ENCODE results near the gene NRBP1.
A peak's percentile ranks its signal among the peaks of the same experiment; 100 is the strongest.
"Not testable (repeated sequence)": the region's sequence is repeated elsewhere in the genome, so short reads cannot be mapped to it uniquely, and the experiment has no call there.

Gene NRBP1

GRCh38 chr2:27421660-27422250 is 6.7 kb upstream of the NRBP1 start:
- Histone ChIP-seq H3K9me3 (no peaks in the 10 kb centered on the region), H3K27ac (no peak overlapping the region), H3K36me3 (no peaks in the 10 kb centered on the region), H3K9ac (no peak overlapping the region), H4K20me1 (no peaks in the 10 kb centered on the region), H3K4me3 (no peak overlapping the region), H3K4me2 (no peak overlapping the region), H3K4me1 (peaks cover 9% of the 10 kb centered on the region), H3K27me3 (no peaks in the 10 kb centered on the region)
- TF ChIP-seq Cebpa-rat (IDR thresholded peaks at IDR 0.05): no peak

DNA sequence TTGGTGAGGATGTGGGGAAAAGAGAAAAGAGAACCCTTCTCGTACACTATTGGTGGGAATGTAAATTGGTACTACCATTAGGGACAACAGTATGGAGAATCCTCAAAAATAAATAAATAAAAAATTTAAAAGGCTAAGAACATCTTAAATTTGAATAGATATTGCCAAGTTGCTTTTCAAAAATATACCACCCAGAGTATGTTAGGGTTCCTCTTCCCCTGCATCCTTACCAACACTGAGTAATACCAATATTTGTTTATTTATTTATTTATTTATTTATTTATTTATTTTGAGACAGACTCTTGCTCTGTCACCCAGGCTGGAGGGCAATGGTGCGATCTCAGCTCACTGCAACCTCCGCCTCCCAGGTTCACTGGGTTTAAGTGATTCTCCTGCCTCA is 5.5 kb upstream of the NRBP1 start:
- Histone ChIP-seq H3K36me3 (no peaks in the 10 kb centered on the region), H3K4me3 (no peak overlapping the region), H4K20me1 (no peaks in the 10 kb centered on the region), H3K4me1 (peaks cover 19% of the 10 kb centered on the region), H3K4me2 (no peak overlapping the region), H3K9ac (no peak overlapping the region), H3K27ac (no peak overlapping the region), H3K27me3 (no peaks in the 10 kb centered on the region), H3K9me3 (no peaks in the 10 kb centered on the region)
- TF ChIP-seq Cebpa-rat (IDR thresholded peaks at IDR 0.05): no peak

GRCh38 chr2:27425039-27425438 is 3.4 kb upstream of the NRBP1 start:
- Histone ChIP-seq H4K20me1 (peaks cover 12% of the 10 kb centered on the region), H3K4me1 (peaks cover 26% of the 10 kb centered on the region)
- not testable (repeated sequence) for H3K27me3 ChIP-seq, H3K9ac ChIP-seq, H3K27ac ChIP-seq, H3K4me2 ChIP-seq, H3K4me3 ChIP-seq, H3K9me3 ChIP-seq, H3K36me3 ChIP-seq

GRCh38 chr2:27427863-27428212 is 593 bp upstream of the NRBP1 start:
- peaks cover 42% of the 10 kb centered on the region for H3K4me1 ChIP-seq

GRCh38 chr2:27428978-27429541 is 629 bp downstream of the NRBP1 start:
- Histone ChIP-seq H3K27ac (peak overlapping the region; percentile 95), H3K9me3 (no peaks in the 10 kb centered on the region), H3K27me3 (no peaks in the 10 kb centered on the region), H3K4me2 (peak overlapping the region; percentile 86), H3K4me3 (peak overlapping the region; percentile 95), H3K36me3 (peaks cover 26% of the 10 kb centered on the region), H3K4me1 (peaks cover 42% of the 10 kb centered on the region), H4K20me1 (peaks cover 52% of the 10 kb centered on the region), H3K9ac (peak overlapping the region; percentile 92)
- no peak for TF ChIP-seq Cebpa-rat (IDR thresholded peaks at IDR 0.05)

More at GRCh38 chr2:27427863-27428212, 593 bp upstream of the NRBP1 start:
- no peaks in the 10 kb centered on the region for H3K9me3 ChIP-seq
- H4K20me1 ChIP-seq: peaks cover 40% of the 10 kb centered on the region
- peak overlapping the region; percentile 86 for H3K4me2 ChIP-seq
- no peak for TF ChIP-seq Cebpa-rat (IDR thresholded peaks at IDR 0.05)
- peak overlapping the region; percentile 95 for H3K4me3 ChIP-seq
- H3K9ac ChIP-seq: peak overlapping the region; percentile 92
- no peaks in the 10 kb centered on the region for H3K27me3 ChIP-seq
- H3K27ac ChIP-seq: peak overlapping the region; percentile 95
- peaks cover 14% of the 10 kb centered on the region for H3K36me3 ChIP-seq

GRCh38 chr2:27431395-27431794 is 3.0 kb downstream of the NRBP1 start:
- no peak overlapping the region for H3K27ac ChIP-seq
- H3K4me3 ChIP-seq: no peak overlapping the region
- H3K9ac ChIP-seq: no peak overlapping the region
- H3K4me2 ChIP-seq: peak overlapping the region; percentile 85; the same call in 1 of the 2 replicates
- no peak for TF ChIP-seq Cebpa-rat (IDR thresholded peaks at IDR 0.05)
- H3K27me3 ChIP-seq: no peaks in the 10 kb centered on the region
- peaks cover 70% of the 10 kb centered on the region for H4K20me1 ChIP-seq
- no peaks in the 10 kb centered on the region for H3K9me3 ChIP-seq
- H3K4me1 ChIP-seq: peaks cover 37% of the 10 kb centered on the region
- peaks cover 49% of the 10 kb centered on the region for H3K36me3 ChIP-seq

DNA sequence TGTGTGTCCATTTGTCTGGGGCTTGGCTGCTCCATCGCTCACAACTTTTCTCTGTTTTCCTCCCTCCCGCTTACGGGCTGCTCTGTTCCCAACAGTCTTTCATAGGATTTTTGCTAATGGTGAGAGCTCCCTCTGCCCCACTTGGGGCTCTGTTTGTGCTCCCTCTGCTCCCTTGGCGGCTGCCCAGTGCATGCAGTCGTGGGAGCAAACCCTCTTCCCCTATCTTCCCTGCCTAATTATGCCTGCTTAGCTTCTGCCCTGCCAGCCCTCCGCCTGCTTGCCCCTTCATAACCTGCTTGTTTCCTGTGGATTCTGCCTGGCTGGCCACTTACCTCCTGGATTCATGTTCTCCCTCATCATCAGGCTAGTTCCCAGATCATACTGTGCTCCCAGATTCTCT is 7.2 kb downstream of the NRBP1 start:
- no peaks in the 10 kb centered on the region for H3K9me3 ChIP-seq
- H3K4me3 ChIP-seq: no peak overlapping the region
- H4K20me1 ChIP-seq: peaks cover 71% of the 10 kb centered on the region
- H3K27ac ChIP-seq: no peak overlapping the region
- no peak overlapping the region for H3K9ac ChIP-seq
- H3K27me3 ChIP-seq: no peaks in the 10 kb centered on the region
- no peak overlapping the region for H3K4me2 ChIP-seq
- peaks cover 92% of the 10 kb centered on the region for H3K36me3 ChIP-seq
- H3K4me1 ChIP-seq: peaks cover 11% of the 10 kb centered on the region
- no peak for TF ChIP-seq Cebpa-rat (IDR thresholded peaks at IDR 0.05)

- no peaks in the 10 kb centered on the region for H3K27me3 ChIP-seq
- H4K20me1 ChIP-seq: peaks cover 33% of the 10 kb centered on the region
- no peak overlapping the region for H3K4me3 ChIP-seq
- no peak overlapping the region for H3K9ac ChIP-seq
- TF ChIP-seq Cebpa-rat (IDR thresholded peaks at IDR 0.05): no peak
- peaks cover 9% of the 10 kb centered on the region for H3K4me1 ChIP-seq
- H3K4me2 ChIP-seq: no peak overlapping the region
- H3K36me3 ChIP-seq: peaks cover 100% of the 10 kb centered on the region
- no peaks in the 10 kb centered on the region for H3K9me3 ChIP-seq
- H3K27ac ChIP-seq: no peak overlapping the region
Observed at GRCh38 chr2:27441226-27441926, 12.9 kb downstream of the NRBP1 start.

DNA sequence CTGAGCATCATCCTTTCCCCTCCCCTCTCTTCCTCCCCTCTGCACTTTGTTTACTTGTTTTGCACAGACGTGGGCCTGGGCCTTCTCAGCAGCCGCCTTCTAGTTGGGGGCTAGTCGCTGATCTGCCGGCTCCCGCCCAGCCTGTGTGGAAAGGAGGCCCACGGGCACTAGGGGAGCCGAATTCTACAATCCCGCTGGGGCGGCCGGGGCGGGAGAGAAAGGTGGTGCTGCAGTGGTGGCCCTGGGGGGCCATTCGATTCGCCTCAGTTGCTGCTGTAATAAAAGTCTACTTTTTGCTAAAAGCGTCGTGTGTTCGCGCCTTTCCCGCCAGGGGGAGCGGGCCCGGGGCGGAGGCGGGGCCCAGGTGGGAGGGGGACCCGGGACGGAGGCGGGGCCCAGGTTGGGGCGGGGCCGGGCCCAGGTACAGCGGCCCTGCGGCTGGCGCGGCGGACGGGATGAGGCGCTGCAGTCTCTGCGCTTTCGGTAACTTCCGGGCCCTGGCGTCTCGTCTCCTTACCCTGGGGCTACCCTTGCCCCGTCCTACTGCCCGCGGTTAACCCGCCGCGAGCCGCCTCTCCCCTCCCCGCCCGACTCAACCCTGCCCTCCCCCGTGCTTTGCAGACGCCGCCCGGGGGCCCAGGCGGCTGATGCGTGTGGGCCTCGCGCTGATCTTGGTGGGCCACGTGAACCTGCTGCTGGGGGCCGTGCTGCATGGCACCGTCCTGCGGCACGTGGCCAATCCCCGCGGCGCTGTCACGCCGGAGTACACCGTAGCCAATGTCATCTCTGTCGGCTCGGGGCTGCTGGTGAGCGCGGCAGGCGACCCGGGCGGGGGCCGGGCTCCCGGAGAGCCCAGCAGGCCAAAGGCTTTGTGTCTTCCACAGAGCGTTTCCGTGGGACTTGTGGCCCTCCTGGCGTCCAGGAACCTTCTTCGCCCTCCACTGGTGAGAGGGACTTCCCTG is 13.8 kb downstream of the NRBP1 start, which contains the start of gene KRTCAP3:
Gene KRTCAP3 (plus strand): TSS at position 424 of the 962 bp plus-strand sequence. CDS start 32 bp downstream, at position 456.
- Histone ChIP-seq H3K4me1 (peaks cover 9% of the 10 kb centered on the region), H3K9me3 (no peaks in the 10 kb centered on the region), H4K20me1 (peaks cover 27% of the 10 kb centered on the region), H3K9ac (no peak within 1 kb of the TSS), H3K27me3 (no peaks in the 10 kb centered on the region), H3K4me2 (no peak within 1 kb of the TSS), H3K4me3 (no peak within 1 kb of the TSS), H3K36me3 (peaks cover 95% of the 10 kb centered on the region), H3K27ac (no peak within 1 kb of the TSS)
- no peak for TF ChIP-seq Cebpa-rat (IDR thresholded peaks at IDR 0.05)

All from BLaER1 (cell line).